CD4-positive, alpha-beta T cell (primary cell): Measurements from ENCODE around the gene NFU1. TPM values are rescaled to one million over a fixed set of nuclear protein-coding genes. Genes with fewer than 3 reads are reported as not detected.
A peak's percentile ranks its signal among the peaks of the same experiment; 100 is the strongest.
"Not testable (repeated sequence)": the region's sequence is repeated elsewhere in the genome, so short reads cannot be mapped to it uniquely, and the experiment has no call there.

Source experiments
- ATAC-seq: fragments of 200-7000 bp; cut with Tn5 transposase; one replicate; pipeline ENCODE4 v1.10.0; 2022; ENCODE audit warnings: mild to moderate bottlenecking; ENCODE audit not compliant: poor library complexity
- CTCF ChIA-PET: fragments of 350-600 bp; sonication (Branson Sonifier 250); formaldehyde crosslinking; loops from one replicate; lab custom pipeline; 2021; ENCODE audit warnings: antibody characterized with exemption, inconsistent platforms; lab: Charles Lee
- POLR2A ChIA-PET: fragments of 350-600 bp; sonication (Branson Sonifier 250); formaldehyde crosslinking; loops from one replicate; lab custom pipeline; 2021; ENCODE audit warnings: antibody characterized with exemption, inconsistent platforms; lab: Charles Lee
- DNase-seq, 14 experiments: peaks; one replicate each; pipeline ENCODE4 v3.0.0-alpha.2; 2013 to 2020; ENCODE audit warnings: mixed read lengths in 2 of 14
- H3K27ac ChIP-seq, 2 donors: one replicate each; pipeline versions ENCODE4 v1.5.1 to v1.7.0; 2013; ENCODE audit warnings: low read length in 2 of 2, low read depth in 1 of 2, mild to moderate bottlenecking in 1 of 2
- H3K27me3 ChIP-seq, 2 experiments: 1 replicate in 1 of 2; 2 replicates in 1 of 2; pipeline versions ENCODE4 v1.6.1 to v1.7.0; 2013; ENCODE audit warnings: low read length in 2 of 2, control low read depth in 1 of 2, mild to moderate bottlenecking in 1 of 2, moderate library complexity in 1 of 2; ENCODE audit not compliant: insufficient read depth in 2 of 2, control insufficient read depth in 1 of 2
- H3K36me3 ChIP-seq: one replicate; pipeline ENCODE4 v1.6.1; 2013; ENCODE audit warnings: low read length, control low read depth; ENCODE audit not compliant: insufficient read depth
- H3K4me1 ChIP-seq: one replicate; pipeline ENCODE4 v1.6.1; 2013; ENCODE audit warnings: low read length, control low read depth; ENCODE audit not compliant: insufficient read depth
- H3K4me3 ChIP-seq: one replicate; pipeline ENCODE4 v1.5.1; 2013; ENCODE audit warnings: mild to moderate bottlenecking, low read length, moderate library complexity
- H3K9me3 ChIP-seq, 2 experiments: 1 replicate in 1 of 2; 2 replicates in 1 of 2; pipeline versions ENCODE4 v1.6.1 to v1.7.0; 2013; ENCODE audit warnings: low read length in 2 of 2, mild to moderate bottlenecking in 2 of 2, control low read depth in 1 of 2, moderate library complexity in 1 of 2; ENCODE audit not compliant: control insufficient read depth in 1 of 2, insufficient read depth in 1 of 2
- H3K27ac Mint-ChIP-seq: one replicate; pipeline ENCODE4 v1.8.0; 2020; ENCODE audit warnings: mixed read lengths
- H3K27me3 Mint-ChIP-seq: one replicate; pipeline ENCODE4 v1.8.0; 2021; ENCODE audit warnings: mixed read lengths
- H3K36me3 Mint-ChIP-seq: one replicate; pipeline ENCODE4 v1.8.0; 2021; ENCODE audit warnings: low read depth, mixed read lengths
- H3K4me1 Mint-ChIP-seq: one replicate; pipeline ENCODE4 v1.8.0; 2021; ENCODE audit warnings: low read depth, mixed read lengths
- H3K4me3 Mint-ChIP-seq: one replicate; pipeline ENCODE4 v1.8.0; 2020; ENCODE audit warnings: mild to moderate bottlenecking, mixed read lengths
- H3K9me3 Mint-ChIP-seq: one replicate; pipeline ENCODE4 v1.8.0; 2020; ENCODE audit warnings: mixed read lengths
- intact Hi-C, 2 experiments: fragments of 100-400 bp; cut with DNase I in 1 of 2; cut with micrococcal nuclease in 1 of 2; formaldehyde crosslinking; loops; one replicate each; pipeline versions ENCODE4 v1.15.1 to v1.9.0; 2023 to 2025; cut with DNase I, micrococcal nuclease
- total RNA-seq, 174 experiments: library from RNA in 2 of 174; stranded (reverse) in 2 of 174; gene quantifications; one replicate each; pipeline ENCODE4 v1.2.3 and lab custom pipeline; 2021 to 2026
- TF ChIP-seq, protein P1 (sequence below): fragments of 200-600 bp; IDR thresholded peaks from one replicate; pipeline ENCODE4 v1.8.0; 2022; ENCODE audit warnings: antibody characterized with exemption, mild to moderate bottlenecking

Gene NFU1
- total RNA-seq, 2 experiments from 2014 or later, result 18.5 to 22.2 TPM

- Mint-ChIP-seq H3K4me3 (no peak overlapping the region), H3K4me1 (no peaks in the 10 kb centered on the region), H3K9me3 (no peaks in the 10 kb centered on the region), H3K36me3 (peaks cover 55% of the 10 kb centered on the region), H3K27me3 (no peaks in the 10 kb centered on the region), H3K27ac (no peak overlapping the region)
- Histone ChIP-seq H3K4me3 (no peak overlapping the region), H3K36me3 (peaks cover 39% of the 10 kb centered on the region), H3K4me1 (no peaks in the 10 kb centered on the region), H3K9me3 (no peaks in the 10 kb centered on the region), H3K27ac (no peak overlapping the region), H3K27me3 (no peaks in the 10 kb centered on the region)
- TF ChIP-seq, protein P1, sequence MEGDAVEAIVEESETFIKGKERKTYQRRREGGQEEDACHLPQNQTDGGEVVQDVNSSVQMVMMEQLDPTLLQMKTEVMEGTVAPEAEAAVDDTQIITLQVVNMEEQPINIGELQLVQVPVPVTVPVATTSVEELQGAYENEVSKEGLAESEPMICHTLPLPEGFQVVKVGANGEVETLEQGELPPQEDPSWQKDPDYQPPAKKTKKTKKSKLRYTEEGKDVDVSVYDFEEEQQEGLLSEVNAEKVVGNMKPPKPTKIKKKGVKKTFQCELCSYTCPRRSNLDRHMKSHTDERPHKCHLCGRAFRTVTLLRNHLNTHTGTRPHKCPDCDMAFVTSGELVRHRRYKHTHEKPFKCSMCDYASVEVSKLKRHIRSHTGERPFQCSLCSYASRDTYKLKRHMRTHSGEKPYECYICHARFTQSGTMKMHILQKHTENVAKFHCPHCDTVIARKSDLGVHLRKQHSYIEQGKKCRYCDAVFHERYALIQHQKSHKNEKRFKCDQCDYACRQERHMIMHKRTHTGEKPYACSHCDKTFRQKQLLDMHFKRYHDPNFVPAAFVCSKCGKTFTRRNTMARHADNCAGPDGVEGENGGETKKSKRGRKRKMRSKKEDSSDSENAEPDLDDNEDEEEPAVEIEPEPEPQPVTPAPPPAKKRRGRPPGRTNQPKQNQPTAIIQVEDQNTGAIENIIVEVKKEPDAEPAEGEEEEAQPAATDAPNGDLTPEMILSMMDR, result no peak
- no peak for DNase-seq
- no peak for ATAC-seq
- intact Hi-C loops, result no loop called here
- POLR2A ChIA-PET, result interaction anchor here (1.0 kb wide), 1 partner anchor 12 kb away, joined by 3 read pairs; the partner anchor contains the start of gene NFU1
- CTCF ChIA-PET, result no interaction called here
These were observed 12.8 kb downstream of the NFU1 start for GRCh38 chr2:69424419-69424818.

DNA sequence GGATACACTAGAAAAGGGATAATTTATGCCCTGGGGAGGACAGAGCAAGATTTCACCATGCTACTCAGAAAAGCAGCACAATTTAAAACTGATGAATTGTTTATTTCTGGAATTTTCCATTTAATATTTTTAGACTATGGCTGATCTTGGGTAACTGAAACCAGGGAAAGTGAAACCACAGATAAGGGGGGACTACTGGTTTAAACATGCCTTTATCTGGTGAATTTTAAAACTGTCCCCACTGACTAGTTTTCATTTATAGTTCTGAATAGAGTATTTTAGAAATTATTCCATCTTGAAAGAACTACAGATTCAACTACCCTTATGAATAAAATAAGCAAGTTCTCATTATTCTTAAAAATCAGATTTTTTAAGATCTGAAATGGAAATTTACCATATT, 15.0 kb downstream of the NFU1 start:
- POLR2A ChIA-PET, result no interaction called here

DNA sequence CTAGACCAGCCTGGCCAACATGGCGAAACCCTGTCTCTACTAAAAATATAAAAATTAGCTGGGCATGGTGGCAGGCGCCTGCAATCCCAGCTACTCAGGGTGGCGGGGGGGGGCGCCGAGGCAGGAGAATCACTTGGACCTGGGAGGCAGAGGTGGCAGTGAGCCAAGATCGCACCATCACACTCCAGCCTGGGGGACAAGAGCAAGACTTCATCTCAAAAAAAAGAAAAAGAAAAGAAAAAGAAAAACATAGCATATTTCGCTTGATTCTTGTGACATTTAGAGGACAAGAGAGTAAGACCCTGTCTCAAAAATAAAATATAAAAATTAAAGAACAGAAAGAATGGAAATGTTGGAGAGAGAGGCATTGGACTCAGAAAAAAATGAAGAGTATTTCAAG, 18.1 kb downstream of the NFU1 start:
- H3K4me3 ChIP-seq, H3K27ac Mint-ChIP-seq, H3K27ac ChIP-seq, H3K4me3 Mint-ChIP-seq, DNase-seq, H3K4me1 Mint-ChIP-seq, ATAC-seq, H3K9me3 Mint-ChIP-seq, POLR2A ChIA-PET, H3K27me3 ChIP-seq, H3K9me3 ChIP-seq, H3K27me3 Mint-ChIP-seq, intact Hi-C loops, H3K4me1 ChIP-seq: not testable (repeated sequence)
- CTCF ChIA-PET, result interaction anchor here (1.0 kb wide), 1 partner anchor 31 kb away, joined by 3 read pairs; no protein-coding TSS in a partner anchor
- H3K36me3 Mint-ChIP-seq, result peaks cover 62% of the 10 kb centered on the region
- peaks cover 57% of the 10 kb centered on the region for H3K36me3 ChIP-seq

More for the DNA sequence above, 15.0 kb downstream of the NFU1 start:
- no peak for DNase-seq
- TF ChIP-seq, protein P1, result no peak
- ATAC-seq, result no peak
- Mint-ChIP-seq H3K9me3 (no peaks in the 10 kb centered on the region), H3K36me3 (peaks cover 54% of the 10 kb centered on the region), H3K27me3 (no peaks in the 10 kb centered on the region), H3K4me3 (no peak overlapping the region), H3K27ac (peak overlapping the region; percentile 14), H3K4me1 (no peaks in the 10 kb centered on the region)
- H3K36me3 ChIP-seq, result peaks cover 45% of the 10 kb centered on the region
- CTCF ChIA-PET, result no interaction called here
- no peaks in the 10 kb centered on the region for H3K27me3 ChIP-seq
- no peak overlapping the region for H3K4me3 ChIP-seq
- H3K4me1 ChIP-seq, result no peaks in the 10 kb centered on the region
- H3K9me3 ChIP-seq, result no peaks in the 10 kb centered on the region
- H3K27ac ChIP-seq, result no peak overlapping the region
- intact Hi-C loops, result no loop called here

DNA sequence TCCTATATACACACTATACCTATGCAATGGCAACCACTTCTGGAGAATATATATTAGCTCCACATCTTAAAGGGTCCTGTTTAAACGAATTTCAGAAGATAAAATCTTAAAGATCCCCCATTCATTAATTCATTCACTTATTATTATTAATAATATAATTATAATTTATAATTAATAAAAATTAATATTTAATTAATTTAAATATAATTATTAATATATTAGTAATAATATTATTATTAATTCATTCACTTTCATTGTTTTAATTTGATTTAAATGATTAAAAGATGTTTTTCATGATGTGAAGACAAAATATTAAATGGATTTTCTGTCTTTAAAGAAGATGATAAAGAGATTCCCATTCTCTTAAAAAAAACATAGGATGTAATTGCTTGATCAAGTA, 21.1 kb downstream of the NFU1 start:
- ATAC-seq, result no peak
- Mint-ChIP-seq H3K27me3 (no peaks in the 10 kb centered on the region), H3K4me3 (no peak overlapping the region), H3K27ac (no peak overlapping the region), H3K4me1 (no peaks in the 10 kb centered on the region), H3K9me3 (no peaks in the 10 kb centered on the region), H3K36me3 (peaks cover 64% of the 10 kb centered on the region)
- H3K4me3 ChIP-seq, result no peak overlapping the region
- DNase-seq, result no peak
- ChIA-PET POLR2A (no interaction called here), CTCF (no interaction called here)
- H3K36me3 ChIP-seq, result peaks cover 62% of the 10 kb centered on the region
- no peaks in the 10 kb centered on the region for H3K27me3 ChIP-seq
- no peaks in the 10 kb centered on the region for H3K9me3 ChIP-seq
- intact Hi-C loops, result no loop called here
- no peaks in the 10 kb centered on the region for H3K4me1 ChIP-seq
- H3K27ac ChIP-seq, result no peak overlapping the region
- TF ChIP-seq, protein P1, result no peak
